PC-9 (cell line): Measurements from ENCODE around the gene RAG1. TPM values are rescaled to one million over a fixed set of nuclear protein-coding genes. Genes with fewer than 3 reads are reported as not detected.

Source experiments
- BruUV-seq: library from RNA; stranded (reverse); fragments of 400-500 nt; replicated peaks from 2 replicates; lab custom pipeline; 2021; lab: Mats Ljungman, UMichigan
- CTCF ChIA-PET: fragments of 300-600 bp; sonication (Branson Sonifier 250); formaldehyde crosslinking; loops from one replicate; lab custom pipeline; 2022; ENCODE audit warnings: antibody characterized with exemption; lab: Charles Lee
- POLR2A ChIA-PET: fragments of 300-600 bp; sonication (Branson Sonifier 250); formaldehyde crosslinking; loops from one replicate; lab custom pipeline; 2022; ENCODE audit warnings: antibody characterized with exemption; ENCODE audit not compliant: unreplicated experiment; lab: Charles Lee
- DNase-seq, 2 experiments: peaks; one replicate each; pipeline versions ENCODE4 v3.0.0 to v3.0.0-alpha.2; 2015 to 2022; ENCODE audit warnings: mixed read lengths in 1 of 2
- H2AFZ ChIP-seq: fragments of 200-600 bp; sonication (generic); 2 replicates; pipeline ENCODE4 v1.8.1; 2017; ENCODE audit warnings: antibody characterized with exemption
- H3F3A ChIP-seq: fragments of 200-600 bp; sonication (generic); 2 replicates; pipeline ENCODE4 v1.8.1; 2017; ENCODE audit warnings: antibody characterized with exemption, mild to moderate bottlenecking, low read depth; ENCODE audit not compliant: insufficient read depth
- H3K27ac ChIP-seq: fragments of 200-600 bp; sonication (generic); 2 replicates; pipeline ENCODE4 v1.6.1; 2016; ENCODE audit warnings: mixed run types
- H3K27me3 ChIP-seq: fragments of 200-600 bp; sonication (generic); 2 replicates; pipeline ENCODE4 v1.6.1; 2016; ENCODE audit warnings: low read depth, mixed run types; ENCODE audit not compliant: insufficient read depth
- H3K36me3 ChIP-seq: fragments of 200-600 bp; sonication (generic); 2 replicates; pipeline ENCODE4 v1.6.1; 2016; ENCODE audit warnings: low read depth, mixed run types
- H3K4me1 ChIP-seq: fragments of 200-600 bp; sonication (generic); replicated peaks from 2 replicates; pipeline ENCODE4 v1.6.1; 2016; ENCODE audit warnings: mixed run types; ENCODE audit not compliant: insufficient read depth
- H3K4me2 ChIP-seq: fragments of 200-600 bp; sonication (generic); 2 replicates; pipeline ENCODE4 v1.6.1; 2017; ENCODE audit warnings: mixed run types
- H3K4me3 ChIP-seq: fragments of 200-600 bp; sonication (generic); 2 replicates; pipeline ENCODE4 v1.6.1; 2016; ENCODE audit warnings: mixed run types
- H3K79me2 ChIP-seq: fragments of 200-600 bp; sonication (generic); 2 replicates; pipeline ENCODE4 v1.6.1; 2017; ENCODE audit warnings: low read depth, mixed run types
- H3K9me2 ChIP-seq: fragments of 200-600 bp; sonication (generic); 2 replicates; pipeline ENCODE4 v1.8.1; 2017; ENCODE audit warnings: mild to moderate bottlenecking; ENCODE audit not compliant: insufficient read depth
- H3K9me3 ChIP-seq: fragments of 200-600 bp; sonication (generic); 2 replicates; pipeline ENCODE4 v1.8.1; 2016; ENCODE audit warnings: low read depth; ENCODE audit not compliant: insufficient read depth
- H4K20me1 ChIP-seq: fragments of 200-600 bp; sonication (generic); 2 replicates; pipeline ENCODE4 v1.8.1; 2017; ENCODE audit not compliant: insufficient read depth
- CTCF ChIP-seq: fragments of 200-600 bp; sonication (generic); conservative IDR thresholded peaks from 2 replicates; pipeline ENCODE4 v1.6.1; 2017; ENCODE audit warnings: mixed run types, antibody characterized with exemption, mild to moderate bottlenecking, moderate library complexity
- EZH2 ChIP-seq: fragments of 200-600 bp; sonication (generic); IDR thresholded peaks from 2 replicates; pipeline ENCODE4 v1.8.0; 2017; ENCODE audit warnings: antibody characterized with exemption, low read depth
- intact Hi-C: fragments of 100-400 bp; cut with micrococcal nuclease; formaldehyde crosslinking; loops from one replicate; pipeline ENCODE4 v1.10.0; 2022; ENCODE audit not compliant: unreplicated experiment
- total RNA-seq: library from RNA; stranded (reverse); gene quantifications from 2 replicates; pipeline ENCODE4 v1.2.3, GENCODE V29; 2021

Gene RAG1
- total RNA-seq, 1 experiment from 2014 or later: 0.31 TPM

DNA sequence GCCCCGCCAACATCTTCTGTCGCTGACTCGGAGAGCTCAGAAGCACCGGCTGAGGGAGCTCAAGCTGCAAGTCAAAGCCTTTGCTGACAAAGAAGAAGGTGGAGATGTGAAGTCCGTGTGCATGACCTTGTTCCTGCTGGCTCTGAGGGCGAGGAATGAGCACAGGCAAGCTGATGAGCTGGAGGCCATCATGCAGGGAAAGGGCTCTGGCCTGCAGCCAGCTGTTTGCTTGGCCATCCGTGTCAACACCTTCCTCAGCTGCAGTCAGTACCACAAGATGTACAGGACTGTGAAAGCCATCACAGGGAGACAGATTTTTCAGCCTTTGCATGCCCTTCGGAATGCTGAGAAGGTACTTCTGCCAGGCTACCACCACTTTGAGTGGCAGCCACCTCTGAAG is 6.7 kb downstream of the RAG1 start:
- Histone ChIP-seq H3K27ac (no peak overlapping the region), H3K4me1 (no peaks in the 10 kb centered on the region), H3K36me3 (no peaks in the 10 kb centered on the region), H3K79me2 (no peaks in the 10 kb centered on the region), H2AFZ (no peak overlapping the region), H4K20me1 (no peaks in the 10 kb centered on the region), H3K4me2 (no peak overlapping the region), H3F3A (no peaks in the 10 kb centered on the region), H3K9me3 (no peaks in the 10 kb centered on the region), H3K4me3 (no peak overlapping the region), H3K9me2 (no peaks in the 10 kb centered on the region), H3K27me3 (peaks cover 9% of the 10 kb centered on the region; the same call in 1 of the 2 replicates)
- ChIA-PET POLR2A (no interaction called here), CTCF (no interaction called here)
- BruUV-seq: no TSS peak
- no peak for TF ChIP-seq EZH2
- no peak for TF ChIP-seq CTCF
- intact Hi-C loops: no loop called here
- no peak for DNase-seq

DNA sequence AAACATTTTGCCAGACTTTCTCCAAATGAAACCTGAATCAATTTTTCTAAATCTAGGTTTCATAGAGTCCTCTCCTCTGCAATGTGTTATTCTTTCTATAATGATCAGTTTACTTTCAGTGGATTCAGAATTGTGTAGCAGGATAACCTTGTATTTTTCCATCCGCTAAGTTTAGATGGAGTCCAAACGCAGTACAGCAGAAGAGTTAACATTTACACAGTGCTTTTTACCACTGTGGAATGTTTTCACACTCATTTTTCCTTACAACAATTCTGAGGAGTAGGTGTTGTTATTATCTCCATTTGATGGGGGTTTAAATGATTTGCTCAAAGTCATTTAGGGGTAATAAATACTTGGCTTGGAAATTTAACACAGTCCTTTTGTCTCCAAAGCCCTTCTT is 9.6 kb downstream of the RAG1 start:
- no peaks in the 10 kb centered on the region for H3F3A ChIP-seq
- no peaks in the 10 kb centered on the region for H3K36me3 ChIP-seq
- H3K4me2 ChIP-seq: no peak overlapping the region
- CTCF ChIA-PET: no interaction called here
- H2AFZ ChIP-seq: no peak overlapping the region
- no peak for DNase-seq
- no peak overlapping the region for H3K4me3 ChIP-seq
- no peaks in the 10 kb centered on the region for H4K20me1 ChIP-seq
- TF ChIP-seq EZH2 (no peak), CTCF (no peak)
- intact Hi-C loops: no loop called here
- BruUV-seq: no TSS peak
- no peaks in the 10 kb centered on the region for H3K4me1 ChIP-seq
- H3K9me2 ChIP-seq: no peaks in the 10 kb centered on the region
- POLR2A ChIA-PET: no interaction called here
- H3K9me3 ChIP-seq: no peaks in the 10 kb centered on the region; the same call in 1 of the 2 replicates
- no peaks in the 10 kb centered on the region for H3K27me3 ChIP-seq
- H3K79me2 ChIP-seq: no peaks in the 10 kb centered on the region
- H3K27ac ChIP-seq: no peak overlapping the region

DNA sequence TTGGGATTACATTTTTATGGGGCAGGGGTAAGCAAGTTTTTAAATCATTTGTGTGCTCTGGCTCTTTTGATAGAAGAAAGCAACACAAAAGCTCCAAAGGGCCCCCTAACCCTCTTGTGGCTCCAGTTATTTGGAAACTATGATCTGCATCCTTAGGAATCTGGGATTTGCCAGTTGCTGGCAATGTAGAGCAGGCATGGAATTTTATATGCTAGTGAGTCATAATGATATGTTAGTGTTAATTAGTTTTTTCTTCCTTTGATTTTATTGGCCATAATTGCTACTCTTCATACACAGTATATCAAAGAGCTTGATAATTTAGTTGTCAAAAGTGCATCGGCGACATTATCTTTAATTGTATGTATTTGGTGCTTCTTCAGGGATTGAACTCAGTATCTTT is 10.1 kb downstream of the RAG1 start:
- Histone ChIP-seq H3K4me3 (no peak overlapping the region), H3K27ac (no peak overlapping the region), H3K4me2 (no peak overlapping the region), H4K20me1 (no peaks in the 10 kb centered on the region), H3K4me1 (no peaks in the 10 kb centered on the region), H3K79me2 (no peaks in the 10 kb centered on the region), H3K9me2 (no peaks in the 10 kb centered on the region), H3K27me3 (no peaks in the 10 kb centered on the region), H3K9me3 (no peaks in the 10 kb centered on the region; the same call in 1 of the 2 replicates), H3K36me3 (no peaks in the 10 kb centered on the region), H3F3A (no peaks in the 10 kb centered on the region), H2AFZ (no peak overlapping the region)
- BruUV-seq: no TSS peak
- TF ChIP-seq EZH2 (no peak), CTCF (no peak)
- ChIA-PET CTCF (no interaction called here), POLR2A (no interaction called here)
- DNase-seq: no peak
- intact Hi-C loops: no loop called here
